CD4-positive, CD25-positive, alpha-beta regulatory T cell (primary cell): ENCODE results near the gene SDCCAG8. TPM values are rescaled to one million over a fixed set of nuclear protein-coding genes. Genes with fewer than 3 reads are reported as not detected.
A peak's percentile ranks its signal among the peaks of the same experiment; 100 is the strongest.

Source experiments
- ATAC-seq, 2 donors: fragments of 150-1000 bp; cut with Tn5 transposase; one replicate each; pipeline ENCODE4 v1.10.0; 2021; ENCODE audit warnings: low read depth in 2 of 2, moderate number of reproducible peaks in 2 of 2, moderate library complexity in 1 of 2
- DNase-seq, 3 donors: peaks; one replicate each; pipeline versions ENCODE4 v3.0.0 to v3.0.0-alpha.2; 2012 to 2022; ENCODE audit warnings: mixed read lengths in 1 of 3
- H3K27ac ChIP-seq: one replicate; pipeline ENCODE4 v1.7.0; 2013; ENCODE audit warnings: mild to moderate bottlenecking, low read length; ENCODE audit not compliant: insufficient read depth, poor library complexity, severe bottlenecking
- H3K27me3 ChIP-seq: one replicate; pipeline ENCODE4 v1.7.0; 2013; ENCODE audit warnings: low read length; ENCODE audit not compliant: control insufficient read depth, insufficient read depth
- H3K36me3 ChIP-seq: one replicate; pipeline ENCODE4 v1.7.0; 2013; ENCODE audit warnings: mild to moderate bottlenecking, low read length, moderate library complexity; ENCODE audit not compliant: control insufficient read depth, insufficient read depth
- H3K4me1 ChIP-seq: 2 replicates; pipeline ENCODE4 v1.7.0; 2013; ENCODE audit warnings: mild to moderate bottlenecking, low read length; ENCODE audit not compliant: insufficient read depth, control insufficient read depth, poor library complexity, severe bottlenecking
- H3K4me3 ChIP-seq: one replicate; pipeline ENCODE4 v1.7.0; 2013; ENCODE audit warnings: low read depth, mild to moderate bottlenecking, low read length, moderate library complexity
- H3K9me3 ChIP-seq, 2 experiments: 1 replicate in 1 of 2; 2 replicates in 1 of 2; pipeline ENCODE4 v1.7.0; 2013; ENCODE audit warnings: low read length in 2 of 2, mild to moderate bottlenecking in 1 of 2, moderate library complexity in 1 of 2; ENCODE audit not compliant: control insufficient read depth in 2 of 2
- H3K27ac Mint-ChIP-seq, 3 donors: one replicate each; pipeline ENCODE4 v1.8.0; 2020 to 2022; ENCODE audit warnings: mild to moderate bottlenecking in 3 of 3, mixed read lengths in 3 of 3, moderate library complexity in 2 of 3
- H3K27me3 Mint-ChIP-seq: one replicate; pipeline ENCODE4 v1.8.0; 2022; ENCODE audit warnings: mild to moderate bottlenecking, mixed read lengths
- H3K36me3 Mint-ChIP-seq: one replicate; pipeline ENCODE4 v1.8.0; 2020; ENCODE audit warnings: mixed read lengths
- H3K4me1 Mint-ChIP-seq, 4 donors: one replicate each; pipeline ENCODE4 v1.8.0; 2020 to 2022; ENCODE audit warnings: mixed read lengths in 4 of 4, mild to moderate bottlenecking in 1 of 4
- H3K4me3 Mint-ChIP-seq, 4 donors: one replicate each; pipeline ENCODE4 v1.8.0; 2020 to 2022; ENCODE audit warnings: mild to moderate bottlenecking in 4 of 4, mixed read lengths in 4 of 4, moderate library complexity in 3 of 4
- H3K9me3 Mint-ChIP-seq, 7 donors: one replicate each; pipeline ENCODE4 v1.8.0; 2020 to 2022; ENCODE audit warnings: mixed read lengths in 7 of 7, mild to moderate bottlenecking in 3 of 7, moderate library complexity in 2 of 7
- polyA plus RNA-seq, 4 donors: library from polyadenylated mRNA; unstranded; fragments of 300-500 nt; fragmentation: Illumina TruSeq; gene quantifications; one replicate each; pipeline ENCODE4 v1.2.3, GENCODE V29; 2021
- total RNA-seq: library from RNA; stranded (reverse); gene quantifications from one replicate; pipeline ENCODE4 v1.2.3, GENCODE V29; 2022

Gene SDCCAG8
- total and polyA plus RNA-seq, 5 donors from 2014 or later: 19.4 to 28.5 (median 22.7) TPM

DNA sequence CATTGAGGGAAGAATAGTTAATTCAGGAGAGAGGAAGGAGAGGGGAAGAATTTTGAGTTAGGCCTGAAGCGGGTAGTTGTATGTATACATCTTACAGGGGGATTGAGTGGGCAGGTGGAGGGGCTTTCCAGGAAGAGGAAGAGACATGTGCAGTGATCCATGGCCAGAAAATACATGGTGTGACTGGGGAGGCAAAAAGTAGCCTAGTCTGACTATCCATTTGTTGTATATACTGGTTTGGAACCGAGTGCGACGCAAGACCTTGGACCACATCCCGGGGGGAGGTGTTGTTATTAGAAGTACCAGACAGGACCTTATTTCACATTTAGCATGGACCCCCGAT lies 158.3 kb downstream of the SDCCAG8 start:
- Mint-ChIP-seq H3K9me3 (no peaks in the 10 kb centered on the region), H3K4me3 (peak overlapping the region in 3 of 4 donors; percentile 5 to 82 (median 32)), H3K27ac (peak overlapping the region; percentile 29 to 67 (median 62)), H3K27me3 (no peaks in the 10 kb centered on the region), H3K36me3 (peaks cover 29% of the 10 kb centered on the region), H3K4me1 (peaks cover 20 to 41% (median 30%) of the 10 kb centered on the region in 4 donors)
- Histone ChIP-seq H3K4me3 (peak overlapping the region; percentile 74), H3K27ac (peak overlapping the region; percentile 47), H3K9me3 (no peaks in the 10 kb centered on the region), H3K36me3 (no peaks in the 10 kb centered on the region), H3K4me1 (peaks cover 26% of the 10 kb centered on the region), H3K27me3 (no peaks in the 10 kb centered on the region)
- DNase-seq (no peak), ATAC-seq (no peak)

DNA sequence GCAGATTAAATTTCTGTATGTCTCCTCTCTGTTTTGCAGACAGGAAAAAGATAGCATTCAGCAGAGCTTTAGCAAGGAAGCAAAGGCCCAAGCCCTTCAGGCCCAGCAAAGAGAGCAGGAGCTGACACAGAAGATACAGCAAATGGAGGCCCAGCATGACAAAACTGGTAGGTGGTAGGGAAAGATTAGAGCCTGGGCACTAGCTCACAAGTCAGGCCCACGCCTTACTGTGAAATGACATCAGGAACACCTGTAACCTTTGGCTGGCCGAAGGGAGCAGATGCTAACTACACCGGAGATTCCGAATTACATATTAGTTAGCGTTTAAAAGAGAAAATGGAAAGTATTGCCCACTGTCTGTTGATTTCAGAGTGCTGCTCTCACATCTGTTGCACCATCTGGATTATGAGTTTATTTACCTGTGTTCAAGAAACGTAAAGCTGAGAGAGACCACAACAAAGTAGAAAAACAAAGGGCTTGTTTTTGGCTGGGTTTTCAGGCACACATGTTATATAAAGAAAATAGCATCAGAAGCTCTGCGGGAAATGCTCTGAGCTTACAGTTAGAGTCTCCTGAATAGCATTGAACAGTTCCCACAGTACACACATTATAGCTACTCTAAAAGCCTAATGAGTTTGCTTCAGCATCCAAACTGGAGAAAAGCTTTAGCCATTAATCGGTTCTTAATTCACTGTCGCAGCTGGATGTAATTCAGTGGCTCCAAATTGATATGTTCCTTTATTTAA lies 160.0 kb downstream of the SDCCAG8 start:
- no peaks in the 10 kb centered on the region for H3K27me3 Mint-ChIP-seq
- H3K9me3 ChIP-seq: no peaks in the 10 kb centered on the region
- peak overlapping the region; percentile 65 for H3K4me3 ChIP-seq
- H3K27me3 ChIP-seq: no peaks in the 10 kb centered on the region
- ATAC-seq (peak in 1 of 2 donors; percentile 9), DNase-seq (peak in 2 of 3 donors; percentile 24 to 35)
- peak overlapping the region; percentile 55 for H3K27ac ChIP-seq
- peaks cover 21 to 56% (median 38%) of the 10 kb centered on the region in 4 donors for H3K4me1 Mint-ChIP-seq
- peak overlapping the region; percentile 59 to 84 (median 78) for H3K27ac Mint-ChIP-seq
- H3K9me3 Mint-ChIP-seq: no peaks in the 10 kb centered on the region
- peaks cover 29% of the 10 kb centered on the region for H3K4me1 ChIP-seq
- H3K4me3 Mint-ChIP-seq: peak overlapping the region; percentile 52 to 77 (median 63)
- no peaks in the 10 kb centered on the region for H3K36me3 ChIP-seq
- peaks cover 39% of the 10 kb centered on the region for H3K36me3 Mint-ChIP-seq

DNA sequence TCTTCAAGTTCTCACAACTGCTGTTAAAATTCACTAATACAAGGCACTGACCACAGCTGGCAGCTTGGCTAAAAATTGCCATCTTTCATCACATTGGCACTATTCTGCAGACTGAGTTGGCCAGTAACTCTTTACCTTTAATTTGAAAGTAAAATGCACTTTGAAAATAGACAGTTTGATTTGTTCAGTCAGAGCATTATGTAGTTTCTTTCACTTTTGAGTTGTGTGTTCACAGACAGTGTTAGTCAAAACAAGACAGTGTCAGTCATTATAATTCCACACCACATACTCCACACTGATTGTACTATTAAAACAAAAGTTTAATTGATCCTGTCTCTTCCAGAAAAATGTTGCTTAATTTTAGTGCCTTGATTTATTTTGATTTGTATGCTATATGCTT lies 160.7 kb downstream of the SDCCAG8 start:
- peaks cover 35% of the 10 kb centered on the region for H3K4me1 ChIP-seq
- H3K4me3 ChIP-seq: peak overlapping the region; percentile 65
- no peaks in the 10 kb centered on the region for H3K9me3 ChIP-seq
- H3K36me3 Mint-ChIP-seq: peaks cover 37% of the 10 kb centered on the region
- peak; percentile 25 to 44 for ATAC-seq
- H3K27ac Mint-ChIP-seq: peak overlapping the region; percentile 59 to 84 (median 78)
- no peaks in the 10 kb centered on the region for H3K36me3 ChIP-seq
- no peaks in the 10 kb centered on the region for H3K27me3 Mint-ChIP-seq
- peak overlapping the region; percentile 55 for H3K27ac ChIP-seq
- peak in 1 of 3 donors; percentile 66 for DNase-seq
- no peaks in the 10 kb centered on the region for H3K27me3 ChIP-seq
- H3K9me3 Mint-ChIP-seq: no peaks in the 10 kb centered on the region
- H3K4me3 Mint-ChIP-seq: peak overlapping the region; percentile 24 to 73 (median 52)
- peaks cover 26 to 63% (median 44%) of the 10 kb centered on the region in 4 donors for H3K4me1 Mint-ChIP-seq

DNA sequence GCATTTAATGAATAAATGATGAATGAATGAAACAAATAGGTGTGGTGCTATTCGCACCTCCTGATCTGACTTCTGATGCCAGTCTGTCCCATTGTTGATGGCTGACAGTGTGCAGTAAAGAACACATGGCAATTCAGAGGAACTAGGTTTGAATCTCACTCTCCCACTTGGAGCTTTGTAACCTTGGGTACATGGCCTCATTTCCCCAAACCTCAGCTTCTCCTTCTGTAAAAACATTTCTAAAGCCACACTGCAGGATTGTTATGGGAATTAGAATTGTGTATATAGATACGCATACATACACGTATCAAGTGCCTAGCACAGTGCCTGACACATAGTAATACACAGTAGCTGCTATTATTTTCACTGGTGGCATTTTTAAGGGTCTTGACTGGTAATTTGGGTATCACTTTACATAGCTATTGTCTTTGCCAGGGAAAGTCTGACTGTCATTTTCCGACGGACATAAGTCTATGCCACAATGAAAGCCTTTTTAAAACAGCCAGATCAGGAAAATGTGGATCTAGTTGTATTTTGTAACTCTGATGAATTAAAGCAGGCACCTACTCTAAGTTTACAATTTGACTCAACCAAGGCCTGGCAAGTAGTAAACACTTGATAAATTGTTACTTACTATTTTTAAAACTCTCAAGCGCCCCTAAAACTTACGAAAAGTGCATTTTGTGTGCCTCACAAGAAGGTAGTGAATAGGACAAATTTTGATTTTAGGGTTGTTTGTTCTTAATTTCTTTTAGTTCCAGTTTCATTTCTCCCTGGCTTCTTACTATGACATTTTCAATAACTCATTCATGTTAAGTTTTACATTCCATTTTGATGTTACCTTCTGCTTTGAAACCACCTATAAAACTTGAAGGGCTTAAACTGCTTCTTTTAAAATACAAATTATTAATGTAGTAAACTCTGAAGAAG lies 164.4 kb downstream of the SDCCAG8 start:
- no peaks in the 10 kb centered on the region for H3K27me3 ChIP-seq
- Mint-ChIP-seq H3K4me3 (peak overlapping the region in 1 of 4 donors; percentile 6), H3K4me1 (peaks cover 21 to 52% (median 35%) of the 10 kb centered on the region in 4 donors), H3K27ac (peak overlapping the region in 1 of 3 donors; percentile 14), H3K27me3 (no peaks in the 10 kb centered on the region), H3K36me3 (peaks cover 32% of the 10 kb centered on the region), H3K9me3 (no peaks in the 10 kb centered on the region)
- no peak overlapping the region for H3K27ac ChIP-seq
- peaks cover 36% of the 10 kb centered on the region for H3K4me1 ChIP-seq
- DNase-seq: peak in 1 of 3 donors; percentile 50
- H3K9me3 ChIP-seq: no peaks in the 10 kb centered on the region
- no peaks in the 10 kb centered on the region for H3K36me3 ChIP-seq
- H3K4me3 ChIP-seq: peak overlapping the region; percentile 77
- ATAC-seq: no peak

DNA sequence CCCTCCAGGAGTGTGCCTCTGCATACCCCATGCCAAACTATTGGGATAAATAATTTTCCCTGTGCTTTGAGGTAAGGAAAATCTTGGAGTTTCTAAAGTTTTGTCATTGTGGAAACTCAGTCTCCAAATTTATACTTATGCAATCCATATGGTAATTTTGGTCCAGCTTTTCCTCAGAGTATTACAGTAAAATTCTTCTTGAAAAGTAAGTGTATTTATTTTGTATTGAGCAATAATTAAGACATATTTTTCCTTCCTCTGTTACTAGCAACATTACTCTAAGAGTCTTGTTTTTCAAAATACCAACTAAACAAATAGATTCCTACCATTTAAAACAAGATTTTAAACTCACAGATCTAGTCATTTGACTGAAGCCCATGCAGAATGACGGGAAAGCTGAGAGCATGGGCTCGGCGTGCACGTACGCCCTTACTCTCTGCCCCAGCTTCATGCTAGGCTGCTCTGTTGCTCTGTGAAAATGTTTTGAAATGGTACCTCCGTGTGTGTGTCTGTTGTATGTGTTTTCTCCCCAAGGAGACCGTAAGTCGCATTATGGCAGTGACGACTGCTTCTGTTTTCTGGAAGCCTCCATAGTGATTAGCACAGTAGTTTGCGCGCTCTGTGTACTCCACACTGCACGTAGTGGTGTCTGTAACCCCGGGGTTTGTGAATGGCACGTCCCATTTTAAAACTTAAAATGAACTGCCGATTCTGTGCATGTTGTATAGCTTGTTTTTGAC lies 165.3 kb downstream of the SDCCAG8 start:
- DNase-seq (no peak), ATAC-seq (no peak)
- no peaks in the 10 kb centered on the region for H3K27me3 ChIP-seq
- peaks cover 21 to 43% (median 28%) of the 10 kb centered on the region in 4 donors for H3K4me1 Mint-ChIP-seq
- H3K9me3 Mint-ChIP-seq: no peaks in the 10 kb centered on the region
- peak overlapping the region; percentile 77 for H3K4me3 ChIP-seq
- peak overlapping the region; percentile 52 for H3K27ac ChIP-seq
- no peaks in the 10 kb centered on the region for H3K9me3 ChIP-seq
- peak overlapping the region; percentile 37 to 89 (median 83) for H3K27ac Mint-ChIP-seq
- peaks cover 29% of the 10 kb centered on the region for H3K4me1 ChIP-seq
- no peaks in the 10 kb centered on the region for H3K27me3 Mint-ChIP-seq
- H3K4me3 Mint-ChIP-seq: peak overlapping the region; percentile 18 to 66 (median 50)
- H3K36me3 ChIP-seq: no peaks in the 10 kb centered on the region
- H3K36me3 Mint-ChIP-seq: peaks cover 34% of the 10 kb centered on the region

DNA sequence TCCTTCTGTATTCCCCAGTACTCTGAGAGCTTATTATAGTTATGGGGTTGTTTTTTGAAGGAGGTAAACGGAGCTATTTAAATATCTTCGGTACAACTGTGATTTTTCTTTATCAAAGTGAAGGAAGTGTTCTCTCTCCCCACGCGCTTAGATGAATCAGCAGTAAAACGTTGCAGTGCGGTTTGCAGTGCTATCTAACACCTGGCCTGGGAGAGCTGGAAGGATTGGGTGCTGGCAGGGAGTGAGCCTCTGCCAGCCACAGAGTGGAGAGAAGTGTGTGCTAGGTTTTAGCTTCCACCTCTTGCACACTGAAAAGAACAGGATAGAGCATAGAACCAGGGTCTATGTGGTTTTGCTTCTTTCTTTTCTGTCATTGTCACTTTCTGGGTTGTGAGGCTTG lies 165.9 kb downstream of the SDCCAG8 start:
- Histone ChIP-seq H3K27ac (peak overlapping the region; percentile 52), H3K4me3 (peak overlapping the region; percentile 77), H3K36me3 (peaks cover 4% of the 10 kb centered on the region), H3K9me3 (no peaks in the 10 kb centered on the region), H3K4me1 (peaks cover 24% of the 10 kb centered on the region), H3K27me3 (no peaks in the 10 kb centered on the region)
- H3K27ac Mint-ChIP-seq: peak overlapping the region; percentile 37 to 89 (median 83)
- peaks cover 33% of the 10 kb centered on the region for H3K36me3 Mint-ChIP-seq
- no peaks in the 10 kb centered on the region for H3K27me3 Mint-ChIP-seq
- peak in 2 of 3 donors; percentile 39 to 87 for DNase-seq
- ATAC-seq: peak; percentile 87 to 93
- H3K4me1 Mint-ChIP-seq: peaks cover 16 to 37% (median 25%) of the 10 kb centered on the region in 4 donors
- no peaks in the 10 kb centered on the region for H3K9me3 Mint-ChIP-seq
- peak overlapping the region; percentile 18 to 62 (median 33) for H3K4me3 Mint-ChIP-seq

DNA sequence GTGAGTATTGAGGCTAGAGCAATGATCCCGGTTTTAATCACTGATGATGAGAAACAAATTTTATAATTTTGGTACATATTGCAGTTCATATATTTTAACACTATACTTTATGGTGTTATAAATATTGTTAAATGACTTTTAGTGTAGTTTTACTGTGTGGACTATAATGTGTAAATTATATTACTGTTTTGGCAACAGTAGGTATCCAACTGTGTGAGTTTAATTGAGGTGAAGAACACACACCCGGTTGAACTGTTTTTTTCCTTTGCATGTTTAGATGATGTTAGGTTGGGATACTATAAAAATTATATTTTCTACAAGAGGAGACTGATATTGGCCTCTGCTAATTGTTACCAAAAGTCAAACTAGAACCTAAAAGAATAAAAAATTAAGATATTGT lies 166.5 kb downstream of the SDCCAG8 start:
- H3K4me3 ChIP-seq: peak overlapping the region; percentile 77
- H3K4me1 ChIP-seq: peaks cover 18% of the 10 kb centered on the region
- DNase-seq: no peak
- Mint-ChIP-seq H3K27ac (peak overlapping the region in 1 of 3 donors; percentile 83), H3K36me3 (peaks cover 39% of the 10 kb centered on the region), H3K27me3 (no peaks in the 10 kb centered on the region), H3K9me3 (no peaks in the 10 kb centered on the region), H3K4me3 (peak overlapping the region in 1 of 4 donors; percentile 18), H3K4me1 (peaks cover 12 to 31% (median 21%) of the 10 kb centered on the region in 4 donors)
- peaks cover 4% of the 10 kb centered on the region for H3K36me3 ChIP-seq
- ATAC-seq: no peak
- H3K27me3 ChIP-seq: no peaks in the 10 kb centered on the region
- H3K27ac ChIP-seq: no peak overlapping the region
- no peaks in the 10 kb centered on the region for H3K9me3 ChIP-seq
